ENCODE measurements around the gene LRRC38.

DNA sequence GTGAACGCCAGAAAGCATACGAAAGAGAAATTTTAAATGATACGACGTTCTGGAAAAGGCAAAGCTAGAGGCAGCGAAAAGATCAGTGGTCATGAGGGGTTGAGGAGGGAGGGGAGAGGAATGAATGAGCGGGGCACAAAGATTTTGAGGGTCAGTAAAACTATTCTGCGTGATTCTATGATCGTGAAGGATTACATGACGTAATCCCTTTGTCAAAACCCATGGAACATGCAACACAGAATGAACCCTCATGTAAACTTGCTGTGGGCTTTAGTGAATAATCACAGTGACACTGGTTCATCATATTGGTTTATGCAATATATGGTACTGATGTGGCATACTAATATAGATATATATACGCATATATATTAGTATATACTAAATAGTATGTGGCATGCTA lies 13.0 kb downstream of the LRRC38 start:
- TF ChIP-seq EP300 (IDR thresholded peaks at IDR 0.05), result no peak
- TF ChIP-seq, protein P1, sequence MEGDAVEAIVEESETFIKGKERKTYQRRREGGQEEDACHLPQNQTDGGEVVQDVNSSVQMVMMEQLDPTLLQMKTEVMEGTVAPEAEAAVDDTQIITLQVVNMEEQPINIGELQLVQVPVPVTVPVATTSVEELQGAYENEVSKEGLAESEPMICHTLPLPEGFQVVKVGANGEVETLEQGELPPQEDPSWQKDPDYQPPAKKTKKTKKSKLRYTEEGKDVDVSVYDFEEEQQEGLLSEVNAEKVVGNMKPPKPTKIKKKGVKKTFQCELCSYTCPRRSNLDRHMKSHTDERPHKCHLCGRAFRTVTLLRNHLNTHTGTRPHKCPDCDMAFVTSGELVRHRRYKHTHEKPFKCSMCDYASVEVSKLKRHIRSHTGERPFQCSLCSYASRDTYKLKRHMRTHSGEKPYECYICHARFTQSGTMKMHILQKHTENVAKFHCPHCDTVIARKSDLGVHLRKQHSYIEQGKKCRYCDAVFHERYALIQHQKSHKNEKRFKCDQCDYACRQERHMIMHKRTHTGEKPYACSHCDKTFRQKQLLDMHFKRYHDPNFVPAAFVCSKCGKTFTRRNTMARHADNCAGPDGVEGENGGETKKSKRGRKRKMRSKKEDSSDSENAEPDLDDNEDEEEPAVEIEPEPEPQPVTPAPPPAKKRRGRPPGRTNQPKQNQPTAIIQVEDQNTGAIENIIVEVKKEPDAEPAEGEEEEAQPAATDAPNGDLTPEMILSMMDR (IDR thresholded peaks at IDR 0.05), result no peak
